HEK293 (cell line): ENCODE measurements around the gene NCEH1.

Experiments used
- HOXA7 ChIP-seq: sonication (generic); formaldehyde crosslinking; IDR thresholded peaks from 2 replicates; pipeline ENCODE4 v1.8.1; 2022; ENCODE audit warnings: missing genetic modification reagents, borderline replicate concordance
- KLF16 ChIP-seq: fragments of 450-650 bp; formaldehyde crosslinking; IDR thresholded peaks from 2 replicates; pipeline ENCODE4 v1.5.1; 2017; ENCODE audit warnings: missing biosample characterization, missing genetic modification characterization
- YY2 ChIP-seq: fragments of 450-650 bp; formaldehyde crosslinking; IDR thresholded peaks from 2 replicates; pipeline ENCODE4 v1.5.1; 2016; ENCODE audit warnings: missing biosample characterization, missing genetic modification characterization
- ZIC2 ChIP-seq: fragments of 450-650 bp; formaldehyde crosslinking; IDR thresholded peaks from 2 replicates; pipeline ENCODE4 v1.5.1; 2016; ENCODE audit warnings: missing biosample characterization, missing genetic modification characterization
- ZNF10 ChIP-seq: fragments of 450-650 bp; formaldehyde crosslinking; IDR thresholded peaks from 2 replicates; pipeline ENCODE4 v1.5.1; 2017; ENCODE audit warnings: missing biosample characterization, missing genetic modification characterization
- ZNF274 ChIP-seq, 2 experiments: fragments of 200-500 bp in 1 of 2; fragments of 450-650 bp in 1 of 2; sonication (Bioruptor generic) in 1 of 2; formaldehyde crosslinking in 1 of 2; IDR thresholded peaks; 2 replicates each; pipeline versions ENCODE4 v1.5.1 to v1.6.1; 2014 to 2016; ENCODE audit warnings: borderline replicate concordance in 1 of 2, inconsistent platforms in 1 of 2, low read length in 1 of 2, missing biosample characterization in 1 of 2, missing genetic modification characterization in 1 of 2
- ZNF571 ChIP-seq: fragments of 450-650 bp; formaldehyde crosslinking; IDR thresholded peaks from 2 replicates; pipeline ENCODE4 v1.5.0; 2017; ENCODE audit warnings: missing biosample characterization, missing genetic modification characterization
- ZNF777 ChIP-seq: fragments of 450-650 bp; formaldehyde crosslinking; IDR thresholded peaks from 2 replicates; pipeline ENCODE4 v1.5.1; 2017; ENCODE audit warnings: missing biosample characterization, missing genetic modification characterization, borderline replicate concordance
- TF ChIP-seq, protein P1 (sequence below): fragments of 450-650 bp; formaldehyde crosslinking; IDR thresholded peaks from 2 replicates; pipeline ENCODE4 v1.5.1; 2016; ENCODE audit warnings: missing biosample characterization, missing genetic modification characterization
- TF ChIP-seq, protein P2 (sequence below): fragments of 450-650 bp; formaldehyde crosslinking; IDR thresholded peaks from 2 replicates; pipeline ENCODE4 v1.5.1; 2016; ENCODE audit warnings: missing biosample characterization, missing genetic modification characterization

DNA sequence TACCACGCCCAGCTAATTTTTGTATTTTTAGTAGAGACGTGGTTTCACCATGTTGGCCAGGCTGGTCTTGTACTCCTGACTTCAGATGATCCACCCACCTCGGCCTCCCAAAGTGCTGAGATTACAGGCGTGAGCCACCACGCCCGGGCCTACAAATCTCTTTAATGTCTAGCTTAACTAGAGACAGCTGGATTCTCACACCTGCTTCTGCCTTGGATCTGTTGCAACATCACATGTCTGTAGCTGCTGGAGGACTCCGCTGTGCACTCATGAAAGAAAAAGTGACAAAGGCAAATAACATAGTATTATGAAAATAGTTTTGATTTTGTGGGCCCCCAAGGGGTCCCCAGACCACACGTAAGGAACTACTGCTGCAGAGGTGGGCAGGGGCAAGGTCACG, 85.9 kb downstream of the NCEH1 start:
- TF ChIP-seq ZNF10 (tag by site-specific recombination) (no peak), ZIC2 (tag by site-specific recombination) (no peak), YY2 (tag by site-specific recombination) (no peak), ZNF571 (tag by site-specific recombination) (no peak), HOXA7 (CRISPR knock-in tag) (no peak), ZNF777 (tag by site-specific recombination) (no peak), ZNF274 (IDR thresholded peaks at IDR 0.05; ENCODE audit: low read length) (no peak), ZNF274 (tag by site-specific recombination; IDR thresholded peaks at IDR 0.05; ENCODE audit: borderline replicate concordance) (no peak), KLF16 (tag by site-specific recombination) (no peak)
- TF ChIP-seq, protein P1, sequence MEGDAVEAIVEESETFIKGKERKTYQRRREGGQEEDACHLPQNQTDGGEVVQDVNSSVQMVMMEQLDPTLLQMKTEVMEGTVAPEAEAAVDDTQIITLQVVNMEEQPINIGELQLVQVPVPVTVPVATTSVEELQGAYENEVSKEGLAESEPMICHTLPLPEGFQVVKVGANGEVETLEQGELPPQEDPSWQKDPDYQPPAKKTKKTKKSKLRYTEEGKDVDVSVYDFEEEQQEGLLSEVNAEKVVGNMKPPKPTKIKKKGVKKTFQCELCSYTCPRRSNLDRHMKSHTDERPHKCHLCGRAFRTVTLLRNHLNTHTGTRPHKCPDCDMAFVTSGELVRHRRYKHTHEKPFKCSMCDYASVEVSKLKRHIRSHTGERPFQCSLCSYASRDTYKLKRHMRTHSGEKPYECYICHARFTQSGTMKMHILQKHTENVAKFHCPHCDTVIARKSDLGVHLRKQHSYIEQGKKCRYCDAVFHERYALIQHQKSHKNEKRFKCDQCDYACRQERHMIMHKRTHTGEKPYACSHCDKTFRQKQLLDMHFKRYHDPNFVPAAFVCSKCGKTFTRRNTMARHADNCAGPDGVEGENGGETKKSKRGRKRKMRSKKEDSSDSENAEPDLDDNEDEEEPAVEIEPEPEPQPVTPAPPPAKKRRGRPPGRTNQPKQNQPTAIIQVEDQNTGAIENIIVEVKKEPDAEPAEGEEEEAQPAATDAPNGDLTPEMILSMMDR (tag by site-specific recombination): no peak
- TF ChIP-seq, protein P2, sequence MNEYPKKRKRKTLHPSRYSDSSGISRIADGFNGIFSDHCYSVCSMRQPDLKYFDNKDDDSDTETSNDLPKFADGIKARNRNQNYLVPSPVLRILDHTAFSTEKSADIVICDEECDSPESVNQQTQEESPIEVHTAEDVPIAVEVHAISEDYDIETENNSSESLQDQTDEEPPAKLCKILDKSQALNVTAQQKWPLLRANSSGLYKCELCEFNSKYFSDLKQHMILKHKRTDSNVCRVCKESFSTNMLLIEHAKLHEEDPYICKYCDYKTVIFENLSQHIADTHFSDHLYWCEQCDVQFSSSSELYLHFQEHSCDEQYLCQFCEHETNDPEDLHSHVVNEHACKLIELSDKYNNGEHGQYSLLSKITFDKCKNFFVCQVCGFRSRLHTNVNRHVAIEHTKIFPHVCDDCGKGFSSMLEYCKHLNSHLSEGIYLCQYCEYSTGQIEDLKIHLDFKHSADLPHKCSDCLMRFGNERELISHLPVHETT: no peak
